GM19438 (cell line): Measurements from ENCODE around the gene MAP3K15.
"Not testable (repeated sequence)": the region's sequence is repeated elsewhere in the genome, so short reads cannot be mapped to it uniquely, and the experiment has no call there.

ENCODE experiments used
- ATAC-seq: cut with Tn5 transposase; IDR thresholded peaks from one replicate; pipeline ENCODE4 v1.9.1; 2021; ENCODE audit warnings: low read depth; ENCODE audit not compliant: unreplicated experiment

MAP3K15 gene

DNA sequence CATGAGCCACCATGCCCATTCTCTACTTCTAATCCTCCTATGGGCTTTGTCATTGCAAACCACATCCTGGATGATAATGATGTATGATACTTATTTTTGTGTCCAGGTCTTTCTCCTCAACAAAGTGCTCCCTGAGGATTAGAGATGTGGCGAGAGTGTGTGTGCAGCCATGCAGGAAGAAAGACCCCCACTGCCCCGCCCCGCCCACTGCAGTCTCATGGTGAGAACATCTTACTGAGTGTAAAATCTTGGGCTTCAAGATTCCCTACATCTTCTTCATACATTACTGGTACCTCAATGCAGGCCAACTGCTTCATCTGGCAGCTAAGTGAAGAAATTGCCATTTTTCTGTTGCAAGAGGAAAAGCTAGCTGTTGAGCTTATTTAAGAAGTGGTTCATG, 25.9 kb upstream of the MAP3K15 start:
- no peak for ATAC-seq

DNA sequence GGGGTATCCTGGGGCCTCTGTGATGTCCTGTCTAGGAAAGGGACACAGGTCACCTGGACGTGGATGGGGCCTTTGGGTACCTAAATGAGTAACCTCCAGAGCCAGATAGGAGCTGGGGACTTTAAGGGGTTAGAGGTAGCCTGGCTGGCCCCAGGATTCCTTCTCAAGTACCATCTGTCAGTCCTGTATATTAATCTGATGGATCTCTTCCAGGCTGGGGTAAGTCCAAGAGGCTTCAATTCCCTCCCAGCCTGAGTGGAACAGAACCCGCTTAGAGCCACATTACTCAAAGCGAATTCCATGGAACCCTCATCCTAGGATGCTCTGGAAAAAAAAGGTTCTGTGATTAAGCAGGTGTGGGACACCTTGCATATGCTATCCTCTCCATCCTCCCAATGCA, 24.8 kb upstream of the MAP3K15 start:
- ATAC-seq, result no peak

DNA sequence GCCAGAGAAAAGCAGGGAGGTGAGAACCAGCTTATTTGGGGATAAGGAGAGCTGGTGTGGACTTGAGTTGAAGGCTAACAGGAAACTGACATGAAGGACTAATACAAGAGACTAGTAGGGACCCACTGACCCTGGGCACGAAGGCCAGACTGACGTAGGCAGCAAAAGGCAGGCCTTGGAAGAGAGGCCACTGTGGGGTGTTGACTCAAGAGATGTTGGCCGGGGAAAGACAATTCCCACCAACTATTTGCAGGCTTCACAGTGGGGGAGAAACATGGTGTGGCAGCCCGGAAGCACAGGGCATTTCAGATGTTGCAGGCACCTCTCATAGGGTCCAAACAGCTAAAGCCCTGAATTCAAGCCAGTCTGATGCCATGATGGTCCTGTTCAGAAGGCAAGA, 24.4 kb upstream of the MAP3K15 start:
- ATAC-seq, result no peak

DNA sequence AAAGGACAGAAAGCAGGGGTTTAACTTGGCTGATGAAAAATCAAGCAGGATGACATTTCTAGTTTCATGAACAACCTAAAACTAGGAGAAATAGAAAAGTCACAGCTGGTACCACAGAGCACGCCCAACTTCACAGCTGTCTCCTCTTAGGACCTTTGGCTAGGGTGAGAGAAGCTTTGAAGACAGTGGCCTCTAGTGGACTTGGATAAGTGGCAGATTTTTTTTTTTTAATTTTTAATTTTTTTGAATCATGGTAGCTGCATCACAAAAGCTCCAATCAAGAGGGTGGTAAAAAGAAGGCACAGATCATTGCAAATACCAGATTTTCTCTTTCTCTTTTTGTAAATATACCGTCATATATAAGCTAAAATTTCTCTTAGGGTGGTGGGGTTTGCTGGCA, 20.2 kb upstream of the MAP3K15 start:
- no peak for ATAC-seq

DNA sequence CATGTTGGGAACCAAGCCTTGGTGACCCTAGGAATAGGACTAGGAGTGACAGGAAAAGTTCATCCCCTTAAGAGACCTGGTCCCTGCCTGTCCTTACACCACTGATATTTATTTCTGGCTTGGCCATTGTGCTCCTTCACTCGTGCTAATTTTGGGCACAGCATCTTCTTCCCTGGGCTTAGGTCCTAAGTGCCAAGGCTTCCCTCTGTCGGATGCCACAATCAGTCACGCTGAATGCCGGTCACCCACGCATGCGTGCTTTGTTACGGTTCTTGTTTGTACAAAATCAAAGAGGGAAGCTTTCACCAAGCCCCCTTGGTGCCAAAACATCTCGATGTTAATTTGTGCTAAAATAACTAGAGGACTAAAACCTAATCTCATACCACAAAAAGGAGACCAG, 17.4 kb upstream of the MAP3K15 start:
- ATAC-seq, result no peak

DNA sequence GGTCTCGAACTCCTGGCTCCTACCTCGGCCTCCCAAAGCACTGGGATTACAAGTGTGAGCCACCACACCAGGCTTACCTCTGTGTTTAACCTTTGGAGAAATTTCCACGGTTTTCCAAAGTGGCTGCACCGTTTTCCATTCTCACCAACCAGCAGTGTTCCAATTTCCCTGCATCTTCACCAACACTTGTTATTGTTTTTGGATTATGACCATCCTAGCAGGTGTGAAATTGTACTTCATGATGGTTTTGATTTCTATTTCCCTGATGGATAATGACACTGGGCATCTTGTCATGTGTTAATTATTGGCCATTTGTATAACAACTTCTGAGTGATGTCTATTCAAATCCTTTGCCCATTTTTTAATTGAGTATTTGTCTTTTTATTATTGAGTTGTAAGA, 2.7 kb upstream of the MAP3K15 start:
- ATAC-seq, result no peak

DNA sequence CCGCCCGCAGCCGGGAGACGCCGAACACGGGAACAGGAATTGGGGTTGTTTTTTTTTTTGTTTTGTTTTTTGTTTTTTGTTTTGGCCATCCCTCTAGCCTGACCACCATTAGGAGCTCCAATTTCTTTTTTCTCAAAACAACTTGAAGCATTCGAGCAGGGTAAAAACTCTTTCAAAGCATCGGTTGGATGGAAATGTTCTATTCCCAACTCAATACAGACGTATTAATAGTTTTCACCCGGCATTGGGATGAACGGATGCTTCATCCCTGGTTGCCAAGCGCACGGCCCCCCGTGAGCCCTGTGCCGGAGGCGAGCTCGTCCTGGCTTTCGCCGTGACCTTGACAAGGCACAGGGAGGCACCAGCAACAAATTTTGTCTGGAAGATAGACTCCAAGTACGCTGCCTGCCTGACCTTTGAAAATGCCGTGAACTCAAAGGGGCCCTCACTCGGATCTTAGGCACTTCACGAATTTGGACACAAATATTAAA, 352 bp upstream of the MAP3K15 start:
- ATAC-seq, result no peak

DNA sequence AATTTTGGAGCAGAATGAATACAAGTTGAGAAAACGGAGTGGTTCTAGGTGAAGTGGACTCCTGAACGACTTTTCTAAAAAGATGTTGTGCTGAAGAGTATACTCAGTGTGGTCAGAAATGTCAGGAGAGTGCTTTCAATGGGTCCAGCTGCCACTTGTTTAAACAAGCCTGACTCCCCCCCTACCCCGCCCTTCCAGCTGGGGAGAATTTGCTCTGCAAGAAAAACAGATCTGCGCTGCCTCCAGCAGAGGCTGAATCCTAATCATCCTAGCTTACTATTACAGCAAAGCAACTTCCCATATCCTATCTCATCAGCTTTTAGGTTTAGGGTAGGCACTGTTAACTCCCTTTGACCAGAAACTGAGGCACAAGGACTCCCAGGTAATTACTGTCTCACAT, 1.9 kb downstream of the MAP3K15 start:
- no peak for ATAC-seq

DNA sequence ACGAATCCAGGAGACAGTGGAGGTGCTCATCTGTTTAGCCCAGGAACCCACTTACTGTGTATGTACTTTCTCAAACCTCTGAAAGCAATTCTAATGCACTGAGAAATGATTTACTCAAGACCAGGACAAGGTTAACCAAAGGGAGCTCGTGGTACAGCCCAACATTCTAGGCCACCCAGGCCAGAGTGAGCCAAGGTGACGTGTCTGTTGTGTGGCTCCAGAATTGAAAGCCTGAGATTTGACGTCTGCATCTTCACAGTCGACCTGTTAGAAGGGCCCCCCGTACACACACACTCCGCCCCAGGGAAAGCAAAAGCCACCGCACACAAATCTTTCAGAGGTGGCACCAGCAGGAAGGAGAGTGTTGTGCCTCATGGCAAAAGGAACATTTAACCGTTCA, 2.3 kb downstream of the MAP3K15 start:
- no peak for ATAC-seq

DNA sequence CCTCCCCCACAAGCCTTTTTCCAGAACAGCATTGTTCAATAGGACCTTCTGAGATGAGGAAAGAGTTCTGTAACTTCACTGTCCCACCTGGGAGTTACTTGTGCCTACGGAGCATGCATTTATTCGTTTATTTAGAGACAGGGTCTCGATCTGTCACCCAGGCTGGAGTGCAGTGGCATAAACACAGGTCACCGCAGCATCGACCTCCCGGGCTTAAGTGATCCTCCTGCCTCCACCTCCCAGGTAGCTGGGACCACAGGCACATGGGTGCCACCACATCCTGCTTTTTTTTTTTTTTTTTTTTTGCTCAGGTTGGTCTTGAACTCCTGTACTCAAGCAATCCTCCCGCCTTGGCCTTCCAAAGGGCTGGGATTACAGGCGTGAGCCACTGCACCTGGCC, 2.9 kb downstream of the MAP3K15 start:
- no peak for ATAC-seq

DNA sequence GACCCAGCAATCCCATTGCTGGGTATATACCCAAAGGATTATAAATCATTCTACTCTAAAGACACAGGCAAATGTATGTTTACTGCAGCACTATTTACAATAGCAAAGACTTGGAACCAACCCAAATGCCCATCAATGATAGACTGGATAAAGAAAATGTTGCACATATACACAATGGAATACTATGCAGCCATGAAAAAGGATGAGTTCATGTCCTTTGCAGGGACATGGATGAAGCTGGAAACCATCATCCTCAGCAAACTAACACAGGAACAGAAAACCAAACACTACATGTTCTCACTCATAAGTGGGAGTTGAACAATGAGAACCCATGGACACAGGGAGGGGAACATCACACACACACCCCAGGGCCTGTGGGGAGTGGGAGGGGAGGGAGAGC, 3.5 kb downstream of the MAP3K15 start:
- ATAC-seq, result not testable (repeated sequence)

DNA sequence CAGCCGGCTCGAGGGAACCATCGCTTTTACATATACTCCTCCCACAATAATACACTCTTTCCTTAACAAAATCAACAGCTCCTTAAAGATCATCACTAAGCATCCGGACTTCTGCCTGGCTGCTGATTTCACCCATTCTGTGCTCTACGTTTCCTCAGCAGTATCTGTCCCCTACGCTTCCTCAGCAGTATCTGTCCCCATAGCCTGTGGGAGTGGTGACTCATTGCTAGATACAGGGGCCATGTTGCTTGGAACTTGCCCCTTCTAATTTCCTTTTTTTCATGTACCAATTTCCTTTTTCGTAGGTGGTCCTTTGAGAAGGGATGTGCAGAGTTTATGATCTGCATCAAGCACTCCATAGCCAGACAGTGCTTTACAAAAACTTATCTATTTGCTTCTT, 18.6 kb downstream of the MAP3K15 start:
- ATAC-seq, result no peak

DNA sequence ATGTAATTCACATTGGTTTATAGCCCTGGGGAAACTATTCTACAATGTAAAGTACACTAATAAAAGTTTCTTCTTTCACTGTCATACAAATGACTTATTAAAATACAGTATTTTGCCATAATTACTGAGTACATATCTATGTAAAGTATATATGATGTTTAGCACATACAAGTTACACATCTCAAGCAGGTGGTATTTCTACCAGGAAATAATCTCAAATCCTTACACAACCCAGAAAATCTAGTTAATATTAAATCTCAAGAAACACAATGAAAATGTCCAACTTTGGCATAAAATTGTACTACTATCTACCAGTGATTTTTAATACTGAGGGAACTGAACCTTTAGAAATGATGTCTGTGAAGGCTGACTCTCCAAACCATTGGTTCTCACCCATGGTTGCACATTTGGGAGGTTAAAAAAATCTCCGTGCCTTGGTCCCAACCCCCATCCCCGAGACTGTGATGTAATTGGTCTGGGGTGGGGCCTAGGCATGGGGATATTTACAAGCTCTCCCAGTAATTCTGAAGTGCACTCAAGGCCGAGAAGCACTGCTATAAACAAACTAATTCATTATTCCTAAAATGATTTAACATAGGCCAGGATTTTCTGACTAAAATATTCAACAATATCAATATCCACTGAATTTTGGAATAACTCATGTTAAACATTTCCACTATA, 27.6 kb downstream of the MAP3K15 start:
- ATAC-seq, result no peak

DNA sequence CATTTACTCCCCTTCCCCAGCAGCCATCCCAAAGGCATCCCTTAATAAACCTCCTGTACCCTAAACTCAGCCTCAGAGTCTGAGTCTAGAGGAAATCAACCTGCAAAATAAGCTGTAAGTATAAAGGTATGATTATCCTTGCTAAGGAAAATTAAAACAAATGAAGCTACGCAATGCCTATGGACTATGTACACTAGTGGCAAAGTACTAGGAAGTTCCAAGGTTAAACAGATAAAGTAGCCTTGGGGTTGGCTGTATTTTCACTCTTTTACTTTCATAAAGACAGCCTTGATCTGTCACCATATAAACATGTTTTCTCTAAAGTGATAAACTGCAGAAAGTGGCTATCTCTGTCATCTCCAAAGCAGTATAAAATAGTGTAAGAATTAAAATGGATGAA, 35.9 kb downstream of the MAP3K15 start:
- no peak for ATAC-seq

DNA sequence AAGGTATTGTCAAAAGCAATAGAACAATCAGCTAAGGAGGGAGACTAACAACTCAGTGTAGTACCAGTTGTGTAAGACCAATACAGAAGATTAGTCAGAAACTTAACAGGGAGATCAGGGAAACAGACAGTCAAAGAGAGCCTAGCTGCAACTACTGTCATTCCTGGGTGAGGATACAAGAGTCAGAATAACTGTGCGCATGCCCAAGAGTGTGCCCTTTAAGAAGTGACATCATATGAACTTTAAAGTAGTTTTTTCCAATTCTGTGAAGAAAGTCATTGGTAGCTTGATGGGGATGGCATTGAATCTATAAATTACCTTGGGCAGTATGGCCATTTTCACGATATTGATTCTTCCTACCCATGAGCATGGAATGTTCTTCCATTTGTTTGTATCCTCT, 46.9 kb downstream of the MAP3K15 start:
- ATAC-seq, result not testable (repeated sequence)

DNA sequence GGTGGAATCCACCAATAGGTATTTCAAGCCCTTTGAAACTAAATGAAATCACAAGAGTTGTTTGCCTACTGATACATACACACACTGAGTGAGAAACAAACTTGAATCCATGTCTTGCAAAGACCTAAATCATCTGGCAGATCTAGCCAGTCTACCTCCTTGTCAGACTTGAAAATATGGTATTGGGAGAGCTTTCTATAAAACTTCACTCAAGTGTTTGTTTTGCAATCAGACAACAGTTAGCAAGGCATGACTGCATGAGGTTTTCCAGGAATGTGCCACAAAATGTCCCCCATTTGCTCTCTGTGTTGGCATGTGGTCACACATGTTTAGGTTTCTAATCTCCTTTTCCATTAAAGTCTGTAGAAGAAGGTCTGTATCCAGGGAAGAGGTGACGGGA, 52.4 kb downstream of the MAP3K15 start:
- ATAC-seq, result no peak

DNA sequence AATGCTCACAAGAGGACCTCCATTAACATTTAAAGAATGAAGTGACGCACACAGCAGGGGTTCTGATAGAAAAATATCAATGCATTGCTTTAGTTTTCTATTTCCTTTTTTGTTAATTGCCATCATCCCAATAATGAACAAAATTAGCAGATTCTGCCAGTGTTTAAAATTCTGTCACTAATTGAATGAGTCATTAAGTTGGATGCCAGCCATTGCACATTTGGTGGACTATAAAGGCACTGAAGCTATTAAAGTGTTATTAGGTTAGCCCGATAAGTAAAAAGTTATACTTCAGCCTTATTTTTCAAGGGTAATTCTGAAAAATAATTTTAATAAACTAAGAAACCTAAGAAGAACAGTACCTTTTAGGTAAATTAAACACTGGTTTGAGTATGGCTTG, 53.1 kb downstream of the MAP3K15 start:
- no peak for ATAC-seq

DNA sequence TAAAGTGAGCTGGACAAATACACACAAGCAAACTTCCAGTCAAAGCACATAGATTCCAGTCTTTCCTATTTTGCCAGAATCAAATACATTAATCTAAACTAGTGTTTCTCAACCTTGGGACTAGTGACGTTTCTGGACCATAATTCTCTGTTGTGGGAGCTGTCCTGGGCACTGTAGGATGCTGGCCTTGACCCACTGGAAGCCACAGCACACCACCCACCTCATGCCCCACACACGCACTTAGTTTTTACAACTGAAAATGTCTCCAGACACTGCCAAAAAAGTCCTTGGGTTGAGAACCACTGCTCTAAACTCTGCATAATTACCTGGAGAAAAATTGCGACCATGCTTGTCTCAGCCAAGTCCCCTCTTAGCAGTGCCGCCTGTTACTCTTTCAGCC, 57.6 kb downstream of the MAP3K15 start:
- ATAC-seq, result no peak

DNA sequence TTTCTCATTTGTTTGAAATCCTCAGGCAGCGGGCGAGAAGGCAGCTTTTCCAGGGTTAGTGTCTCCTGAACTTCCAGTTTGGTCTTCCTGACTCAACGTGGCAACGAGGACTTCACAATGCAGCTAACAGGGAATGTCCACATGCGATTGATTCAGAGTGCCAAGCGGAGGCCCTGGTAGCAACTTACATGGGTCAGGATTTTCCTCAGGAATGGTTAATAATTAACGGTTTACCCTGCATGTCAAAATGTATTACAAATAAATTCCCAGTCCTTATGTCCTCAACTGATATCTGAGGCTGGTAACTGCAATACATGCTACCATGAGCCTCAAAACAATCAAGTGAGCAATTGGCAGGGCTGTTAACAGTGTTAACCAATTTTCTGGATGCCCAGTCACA, 67.2 kb downstream of the MAP3K15 start:
- no peak for ATAC-seq

DNA sequence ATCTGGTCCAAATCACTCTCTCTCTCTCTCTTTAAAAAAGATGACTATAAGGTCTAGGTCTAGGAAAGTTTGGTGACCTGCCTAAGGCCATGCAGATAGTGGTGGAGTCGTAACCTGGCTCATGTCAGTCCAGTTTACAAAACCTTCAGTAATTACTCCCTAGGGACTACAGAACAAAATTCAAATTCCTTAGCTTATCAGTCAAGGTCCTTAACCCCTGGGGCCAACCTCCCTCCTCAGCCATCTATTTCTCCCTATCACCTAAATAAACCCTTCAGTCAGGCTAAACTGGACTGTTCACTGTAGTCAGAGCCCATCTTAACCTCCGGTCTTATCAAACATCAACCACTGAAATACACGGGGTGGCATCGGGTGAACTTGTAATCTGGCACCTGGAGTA, 68.9 kb downstream of the MAP3K15 start:
- ATAC-seq, result no peak

DNA sequence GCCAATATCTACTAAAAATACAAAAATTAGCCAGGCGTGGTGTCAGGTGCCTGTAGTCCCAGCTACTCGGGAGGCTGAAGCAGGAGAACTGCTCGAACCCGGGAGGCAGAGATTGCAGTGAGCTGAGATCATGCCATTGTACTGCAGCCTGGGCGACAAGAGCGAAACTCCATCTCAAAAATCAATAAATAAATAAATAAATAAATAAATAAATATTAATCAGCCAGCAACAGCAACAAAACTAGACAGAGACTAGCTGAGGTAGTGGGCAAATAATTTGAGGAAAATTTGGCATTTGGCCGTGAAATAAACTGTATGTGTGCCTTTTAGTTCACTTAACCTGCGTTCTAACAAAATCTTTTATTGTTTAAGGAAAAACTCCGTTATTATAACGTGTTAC, 69.5 kb downstream of the MAP3K15 start:
- not testable (repeated sequence) for ATAC-seq

DNA sequence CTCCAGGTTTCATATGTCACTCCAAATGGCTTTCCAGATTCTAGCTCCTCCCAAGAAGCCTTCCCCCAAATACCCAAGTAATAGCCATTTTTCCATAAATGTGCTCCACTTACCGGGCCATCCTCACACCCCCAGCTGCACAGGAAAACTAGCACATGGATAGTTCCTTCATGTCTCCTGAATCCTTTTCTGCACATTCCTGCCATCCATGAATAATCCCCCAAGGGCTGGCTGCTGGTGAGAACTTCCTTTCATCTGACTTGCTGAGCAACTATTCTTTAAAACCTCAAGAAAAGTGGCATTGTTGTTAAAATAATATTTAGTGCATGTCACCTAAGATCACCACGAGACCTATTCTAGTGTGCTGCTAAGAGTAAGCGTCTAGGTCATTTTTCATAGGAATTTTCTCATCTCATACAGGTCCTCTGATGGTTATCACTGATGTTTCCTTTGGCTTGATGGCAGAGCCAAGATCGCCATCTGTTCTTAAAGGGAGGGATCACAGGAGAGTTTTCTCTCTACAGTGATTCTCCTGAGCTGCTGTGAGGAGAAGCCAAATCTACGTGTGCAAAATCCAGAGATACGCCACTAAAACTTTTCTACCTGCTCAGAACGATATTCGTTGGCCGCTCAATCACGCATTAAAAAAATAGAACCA, 71.3 kb downstream of the MAP3K15 start:
- ATAC-seq, result no peak
